HepG2 (cell line): ENCODE data around the gene TGM3. TPM values are rescaled to one million over a fixed set of nuclear protein-coding genes. Genes with fewer than 3 reads are reported as not detected.

Source experiments
- ATAC-seq: fragments of 200-7000 bp; cut with Tn5 transposase; 3 replicates; pipeline ENCODE4 v1.9.1; 2020; ENCODE audit warnings: mild to moderate bottlenecking, moderate library complexity
- Bru-seq: library from RNA; stranded (reverse); fragments of 400-500 nt; gene quantifications from one replicate; lab custom pipeline; 2021; lab: Mats Ljungman, UMichigan
- BruChase-seq, 2 experiments: library from RNA; stranded (reverse); fragments of 400-500 nt; gene quantifications; one replicate each; lab custom pipeline; 2021; lab: Mats Ljungman, UMichigan
- BruUV-seq: library from RNA; stranded (reverse); fragments of 400-500 nt; replicated peaks from 2 replicates; lab custom pipeline; 2021; lab: Mats Ljungman, UMichigan
- CTCF ChIA-PET: fragments of 300-600 bp; formaldehyde crosslinking; extraction: SDS; loops from one replicate; lab custom pipeline; 2021; ENCODE audit warnings: low total read pairs, inconsistent platforms, low intra/inter-chr PET ratio; lab: Yijun Ruan, JAX
- POLR2A ChIA-PET: fragments of 350-600 bp; sonication (Branson Sonifier 250); formaldehyde crosslinking; loops from one replicate; lab custom pipeline; 2020; ENCODE audit warnings: antibody characterized with exemption, inconsistent platforms; lab: Yijun Ruan, JAX
- DNase-seq: peaks from one replicate; pipeline ENCODE4 v3.0.0-alpha.2; 2015; ENCODE audit warnings: low spot score
- FAIRE-seq: peaks from 3 replicates; lab custom pipeline; 2011; peaks lifted over from hg19 to GRCh38; lab: Jason Lieb, UNC
- H2AFZ ChIP-seq: one replicate; pipeline ENCODE4 v1.6.1; 2011; ENCODE audit warnings: low read length, inconsistent platforms
- H3K27ac ChIP-seq: fragments of 300-600 bp; 3 replicates; pipeline ENCODE4 v1.8.0; 2011; ENCODE audit warnings: mixed run types, mild to moderate bottlenecking, mixed read lengths, low read length, inconsistent platforms; ENCODE audit not compliant: insufficient read depth; ENCODE audit errors: extremely low read length
- H3K27me3 ChIP-seq, 2 experiments: fragments of 200-600 bp in 1 of 2; 2 replicates in 1 of 2; 3 replicates in 1 of 2; pipeline versions ENCODE4 v1.6.0 to v1.8.0; 2011; ENCODE audit warnings: low read length in 2 of 2, mild to moderate bottlenecking in 2 of 2, moderate library complexity in 2 of 2, inconsistent platforms in 1 of 2; ENCODE audit not compliant: insufficient read depth in 2 of 2, control insufficient read depth in 1 of 2
- H3K36me3 ChIP-seq, 2 experiments: fragments of 200-600 bp in 1 of 2; replicated peaks in 1 of 2; 2 replicates in 1 of 2; 3 replicates in 1 of 2; pipeline versions ENCODE4 v1.5.1 to v1.8.0; 2011; ENCODE audit warnings: low read length in 2 of 2, inconsistent platforms in 1 of 2; ENCODE audit not compliant: insufficient read depth in 2 of 2, control insufficient read depth in 1 of 2
- H3K4me1 ChIP-seq: 2 replicates; pipeline ENCODE4 v1.5.1; 2012; ENCODE audit warnings: low read length, inconsistent platforms; ENCODE audit not compliant: insufficient read depth
- H3K4me2 ChIP-seq: 2 replicates; pipeline ENCODE4 v1.6.0; 2011; ENCODE audit warnings: low read depth, low read length, inconsistent platforms
- H3K4me3 ChIP-seq, 3 experiments: fragments of 200-600 bp in 1 of 3; sonication (generic), shearing (Covaris generic) in 1 of 3; replicated peaks in 1 of 3; 2 replicates each; pipeline ENCODE4 v1.5.1; 2011 to 2016; ENCODE audit warnings: low read length in 3 of 3, inconsistent platforms in 2 of 3, low read depth in 2 of 3, mild to moderate bottlenecking in 2 of 3, control low read depth in 1 of 3, mixed read lengths in 1 of 3; ENCODE audit not compliant: insufficient read depth in 1 of 3
- H3K79me2 ChIP-seq: one replicate; pipeline ENCODE4 v1.6.1; 2011; ENCODE audit warnings: low read length, inconsistent platforms; ENCODE audit not compliant: insufficient read depth
- H3K9ac ChIP-seq: 2 replicates; pipeline ENCODE4 v1.6.0; 2011; ENCODE audit warnings: mild to moderate bottlenecking, low read depth, low read length, inconsistent platforms; ENCODE audit not compliant: insufficient read depth
- H3K9me3 ChIP-seq: 2 replicates; pipeline ENCODE4 v1.5.1; 2012; ENCODE audit warnings: mild to moderate bottlenecking, low read length
- H4K20me1 ChIP-seq: 2 replicates; pipeline ENCODE4 v1.6.0; 2011; ENCODE audit warnings: inconsistent platforms, mild to moderate bottlenecking, low read length, moderate library complexity; ENCODE audit not compliant: insufficient read depth
- CBX1 ChIP-seq: IDR thresholded peaks from one replicate; pipeline ENCODE4 v1.6.1; 2016; ENCODE audit warnings: antibody characterized with exemption, low read depth
- MEF2D ChIP-seq: sonication (generic); formaldehyde crosslinking; IDR thresholded peaks from 2 replicates; pipeline ENCODE4 v1.5.1; 2020; ENCODE audit warnings: mild to moderate bottlenecking, missing genetic modification reagents
- PCBP1 ChIP-seq: fragments of 200-400 bp; formaldehyde crosslinking; IDR thresholded peaks from 2 replicates; pipeline ENCODE4 v1.6.1; 2017; ENCODE audit warnings: mild to moderate bottlenecking, low read depth, low read length, borderline replicate concordance
- RFX5 ChIP-seq: IDR thresholded peaks from 2 replicates; pipeline ENCODE4 v1.6.1; 2011; ENCODE audit warnings: low read depth, low read length, improper control_type of control experiment
- THAP7 ChIP-seq: sonication (generic); formaldehyde crosslinking; IDR thresholded peaks from 2 replicates; pipeline ENCODE4 v1.8.1; 2023; ENCODE audit warnings: mild to moderate bottlenecking, missing genetic modification reagents
- ZNF136 ChIP-seq: sonication (generic); formaldehyde crosslinking; IDR thresholded peaks from 2 replicates; pipeline ENCODE4 v1.8.1; 2022; ENCODE audit warnings: low read depth, mild to moderate bottlenecking, moderate library complexity, missing genetic modification reagents
- WGBS: methylation state at CpG from one replicate; pipeline ENCODE4 v1.1.6; 2017; ENCODE audit warnings: low lambda C conversion rate; 5-methylcytosine and 5-hydroxymethylcytosine counted together
- in situ Hi-C: cut with HindIII; loops from 2 replicates; pipeline ENCODE4 v1.10.0; 2017; ENCODE audit warnings: low pct_unique_long_range_greater_than_20kb; ENCODE audit not compliant: extremely low pct_ligation_motif_present
- intact Hi-C: fragments of 100-400 bp; cut with micrococcal nuclease; formaldehyde crosslinking; loops from one replicate; pipeline ENCODE4 v1.10.0; 2022; ENCODE audit not compliant: unreplicated experiment
- long read RNA-seq, 2 experiments: library from RNA in 1 of 2; library from polyadenylated mRNA in 1 of 2; stranded (forward) in 1 of 2; unstranded in 1 of 2; transcript quantifications; one replicate each; pipeline ENCODE4 v2.0.0, GENCODE V29; 2019 to 2022
- polyA minus RNA-seq, 3 experiments: library from RNA; depleted of rRNA, polyadenylated mRNA; stranded (reverse); fragments of >200 nt; gene quantifications; 2 replicates each; pipeline ENCODE4 v1.2.3, GENCODE V29; 2011; ENCODE audit warnings: low replicate concordance in 1 of 3
- polyA plus RNA-seq, 8 experiments: library from polyadenylated mRNA; depleted of rRNA in 3 of 8; stranded (reverse) in 7 of 8; unstranded in 1 of 8; fragments of >200 nt; fragmentation: Illumina TruSeq in 4 of 8; extraction: Trizol in 4 of 8; gene quantifications; 2 replicates each; pipeline versions ENCODE4 v1.2.1 to v1.2.3, GENCODE V29; 2011 to 2016; ENCODE audit warnings: low read depth in 4 of 8, missing spikeins in 1 of 8, mixed read lengths in 1 of 8; ENCODE audit not compliant: insufficient read depth in 1 of 8
- total RNA-seq, 5 experiments: library from RNA; depleted of rRNA; stranded (reverse); fragments of >200 nt; fragmentation: Illumina TruSeq; extraction: Trizol; gene quantifications; 2 replicates each; pipeline ENCODE4 v1.2.3, GENCODE V29; 2016; ENCODE audit warnings: low read depth in 1 of 5

Gene TGM3
- total RNA-seq (2016; rRNA removed; fragmentation: Illumina TruSeq; extraction: Trizol) (not detected in 2 replicates), polyA plus RNA-seq (2011; rRNA removed) (not detected in 2 replicates), polyA minus RNA-seq (2011; rRNA and poly(A)+ RNA removed; ENCODE audit: low replicate concordance) (not detected in 2 replicates), Bru-seq, nascent RNA (percentile 5 among the genes with signal in this experiment), BruChase-seq, experiment 1, labeled RNA remaining after a 6-hour chase (percentile 5 among the genes with signal in this experiment), BruChase-seq, experiment 2, labeled RNA remaining after a 2-hour chase (percentile 3 among the genes with signal in this experiment)
- not detected in 2 replicates for total RNA-seq (2016; cell fraction: cytosol; rRNA removed; fragmentation: Illumina TruSeq; extraction: Trizol; ENCODE audit: low read depth)
- total RNA-seq (2016; cell fraction: insoluble cytoplasmic fraction; rRNA removed; fragmentation: Illumina TruSeq; extraction: Trizol) = not detected in 2 replicates
- total RNA-seq (2016; cell fraction: membrane; rRNA removed; fragmentation: Illumina TruSeq; extraction: Trizol) = not detected in 2 replicates
- total RNA-seq (2016; cell fraction: nucleus; rRNA removed; fragmentation: Illumina TruSeq; extraction: Trizol) = not detected in 2 replicates
- not detected in 2 replicates for polyA plus RNA-seq (2011; cell fraction: cytosol; rRNA removed)
- polyA plus RNA-seq (2011; cell fraction: nucleus; rRNA removed) = not detected in 2 replicates
- not detected in 2 replicates for polyA plus RNA-seq (2012)
- not detected in 2 replicates for polyA plus RNA-seq (2016; cell fraction: cytosol; fragmentation: Illumina TruSeq; extraction: Trizol; ENCODE audit: low read depth)
- polyA plus RNA-seq (2016; cell fraction: insoluble cytoplasmic fraction; fragmentation: Illumina TruSeq; extraction: Trizol; ENCODE audit: low read depth) = not detected in 2 replicates
- not detected in 2 replicates for polyA plus RNA-seq (2016; cell fraction: membrane; fragmentation: Illumina TruSeq; extraction: Trizol; ENCODE audit: low read depth)
- not detected in 2 replicates for polyA plus RNA-seq (2016; cell fraction: nucleus; fragmentation: Illumina TruSeq; extraction: Trizol; ENCODE audit: insufficient read depth, low read depth)
- polyA minus RNA-seq (2011; cell fraction: cytosol; rRNA and poly(A)+ RNA removed) = not detected in 2 replicates
- polyA minus RNA-seq (2011; cell fraction: nucleus; rRNA and poly(A)+ RNA removed) = not detected in 2 replicates
- long read RNA-seq, experiment 1 = 0 reads
- long read RNA-seq, experiment 2 = 0 reads

- ChIA-PET CTCF (no interaction called here), POLR2A (no interaction called here)
- Histone ChIP-seq H3K4me3 (no peak within 1 kb of the TSS), H3K79me2 (no peaks in the 10 kb centered on the region), H3K27ac (no peak within 1 kb of the TSS), H3K4me1 (peaks cover 16% of the 10 kb centered on the region), H3K27me3 (peaks cover 3 to 25% of the 10 kb centered on the region in 2 experiments; a peak in 2 of 5 replicates), H3K36me3 (no peaks in the 10 kb centered on the region), H3K9me3 (no peaks in the 10 kb centered on the region), H3K4me2 (no peak within 1 kb of the TSS), H2AFZ (no peak within 1 kb of the TSS), H3K9ac (no peak within 1 kb of the TSS), H4K20me1 (no peaks in the 10 kb centered on the region)
- in situ Hi-C loops = no loop called here
- ATAC-seq (no peak), FAIRE-seq (no peak), DNase-seq (no peak)
- 43% methylated on average over 13 of the region's 13 CpGs for WGBS
- no TSS peak for BruUV-seq
- intact Hi-C loops = no loop called here
- TF ChIP-seq THAP7 (no peak), CBX1 (no peak), MEF2D (CRISPR knock-in tag) (no peak), PCBP1 (no peak), ZNF136 (CRISPR knock-in tag) (no peak), RFX5 (no peak)
Observed at GRCh38 chr20:2295886-2296515, at the start of gene TGM3. TSS of gene TGM3 (plus strand) at chr20:2296001. CDS start at chr20:2296064, 63 bp downstream.
